ENCODE results near the gene FBLN2.

DNA sequence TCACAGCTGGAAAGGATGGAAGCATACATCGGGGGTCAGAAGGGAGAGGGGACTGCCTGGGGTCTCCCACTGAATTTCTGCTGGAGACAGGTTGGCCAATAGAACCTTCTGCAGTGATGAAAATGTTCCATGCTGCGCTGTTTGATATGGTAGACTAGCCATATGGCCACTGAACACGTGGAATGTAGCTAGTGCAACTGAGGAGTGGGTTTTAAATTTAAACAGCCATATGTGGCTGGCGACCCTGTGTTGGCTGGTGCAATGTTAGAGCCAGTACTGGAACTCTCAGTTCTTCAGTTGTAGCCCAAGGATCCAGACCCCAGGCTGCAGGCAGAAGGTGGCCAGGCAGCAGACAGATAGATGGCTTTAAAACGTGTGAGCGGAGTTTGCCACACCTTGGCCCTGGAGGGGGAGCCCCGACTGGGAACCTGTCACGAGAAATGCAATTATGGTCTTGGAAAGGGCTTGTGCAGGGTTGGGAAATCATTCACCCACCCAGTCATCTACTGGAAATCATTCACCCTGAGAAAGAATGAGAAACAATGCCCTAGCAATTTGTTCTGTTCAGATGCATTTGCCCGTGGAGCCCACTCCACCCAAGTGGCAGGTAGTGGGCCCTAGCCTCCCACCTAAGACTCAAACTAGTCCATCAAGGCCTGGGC, 127.6 kb downstream of the FBLN2 start:
- TF ChIP-seq, protein P1, sequence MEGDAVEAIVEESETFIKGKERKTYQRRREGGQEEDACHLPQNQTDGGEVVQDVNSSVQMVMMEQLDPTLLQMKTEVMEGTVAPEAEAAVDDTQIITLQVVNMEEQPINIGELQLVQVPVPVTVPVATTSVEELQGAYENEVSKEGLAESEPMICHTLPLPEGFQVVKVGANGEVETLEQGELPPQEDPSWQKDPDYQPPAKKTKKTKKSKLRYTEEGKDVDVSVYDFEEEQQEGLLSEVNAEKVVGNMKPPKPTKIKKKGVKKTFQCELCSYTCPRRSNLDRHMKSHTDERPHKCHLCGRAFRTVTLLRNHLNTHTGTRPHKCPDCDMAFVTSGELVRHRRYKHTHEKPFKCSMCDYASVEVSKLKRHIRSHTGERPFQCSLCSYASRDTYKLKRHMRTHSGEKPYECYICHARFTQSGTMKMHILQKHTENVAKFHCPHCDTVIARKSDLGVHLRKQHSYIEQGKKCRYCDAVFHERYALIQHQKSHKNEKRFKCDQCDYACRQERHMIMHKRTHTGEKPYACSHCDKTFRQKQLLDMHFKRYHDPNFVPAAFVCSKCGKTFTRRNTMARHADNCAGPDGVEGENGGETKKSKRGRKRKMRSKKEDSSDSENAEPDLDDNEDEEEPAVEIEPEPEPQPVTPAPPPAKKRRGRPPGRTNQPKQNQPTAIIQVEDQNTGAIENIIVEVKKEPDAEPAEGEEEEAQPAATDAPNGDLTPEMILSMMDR (optimal IDR thresholded peaks at IDR 0.05 in 1 of 3, IDR thresholded peaks at IDR 0.05 in 1 of 3, conservative IDR thresholded peaks at IDR 0.05 in 1 of 3; ENCODE audit: extremely low read depth in 1 of 3, insufficient read depth in 2 of 3, low read length in 3 of 3), result no peak
- no peak for TF ChIP-seq EZH2 (IDR thresholded peaks at IDR 0.05; ENCODE audit: low read length)

All from keratinocyte (primary cell).